GM21367 (cell line): Measurements from ENCODE around the gene RPS2.

Experiments
- ATAC-seq: cut with Tn5 transposase; IDR thresholded peaks from one replicate; pipeline ENCODE4 v1.9.1; 2021; ENCODE audit not compliant: unreplicated experiment

The RPS2 gene

GRCh38 chr16:1999866-2000514 is 35.4 kb upstream of the RPS2 start:
- no peak for ATAC-seq

GRCh38 chr16:1998852-1999801 is 34.5 kb upstream of the RPS2 start:
- no peak for ATAC-seq

GRCh38 chr16:1998360-1998835 is 33.8 kb upstream of the RPS2 start:
- ATAC-seq, result no peak

- no peak for ATAC-seq
Measured at GRCh38 chr16:1997494-1998359, 33.1 kb upstream of the RPS2 start.

GRCh38 chr16:1993731-1994131 is 29.1 kb upstream of the RPS2 start:
- no peak for ATAC-seq

- ATAC-seq, result no peak
Measured at GRCh38 chr16:1992704-1993317, 28.2 kb upstream of the RPS2 start.

- peak; percentile 36 for ATAC-seq
Measured at GRCh38 chr16:1991948-1992703, 27.5 kb upstream of the RPS2 start.

GRCh38 chr16:1991588-1991947 is 26.9 kb upstream of the RPS2 start:
- no peak for ATAC-seq

- peak; percentile 27 for ATAC-seq
Measured at GRCh38 chr16:1991135-1991551, 26.5 kb upstream of the RPS2 start.

- no peak for ATAC-seq
Measured at GRCh38 chr16:1990351-1991134, 25.9 kb upstream of the RPS2 start.

GRCh38 chr16:1990101-1990350 is 25.4 kb upstream of the RPS2 start:
- ATAC-seq, result no peak

GRCh38 chr16:1989209-1990100 is 24.8 kb upstream of the RPS2 start, which contains the start of gene SYNGR3:
TSS of gene SYNGR3 (plus strand) at chr16:1989970. CDS start at chr16:1990103, 133 bp downstream.
- ATAC-seq, result no peak

GRCh38 chr16:1987198-1987597 is 22.6 kb upstream of the RPS2 start:
- ATAC-seq, result no peak

GRCh38 chr16:1985466-1986150 is 21.0 kb upstream of the RPS2 start:
- ATAC-seq, result no peak

GRCh38 chr16:1984347-1985225 is 20.0 kb upstream of the RPS2 start:
- no peak for ATAC-seq

- peak; percentile 68 for ATAC-seq
Measured at GRCh38 chr16:1983544-1984346, 19.1 kb upstream of the RPS2 start, which contains the start of gene GFER. TSS of gene GFER (plus strand) at chr16:1984193. CDS start at chr16:1984219, 26 bp downstream.
